ENCODE data around the gene NFATC2.

NFATC2 gene

GRCh38 chr20:51514249-51514648 is 28.3 kb downstream of the NFATC2 start:
- no peak for DNase-seq (ENCODE audit: low read depth)

DNA sequence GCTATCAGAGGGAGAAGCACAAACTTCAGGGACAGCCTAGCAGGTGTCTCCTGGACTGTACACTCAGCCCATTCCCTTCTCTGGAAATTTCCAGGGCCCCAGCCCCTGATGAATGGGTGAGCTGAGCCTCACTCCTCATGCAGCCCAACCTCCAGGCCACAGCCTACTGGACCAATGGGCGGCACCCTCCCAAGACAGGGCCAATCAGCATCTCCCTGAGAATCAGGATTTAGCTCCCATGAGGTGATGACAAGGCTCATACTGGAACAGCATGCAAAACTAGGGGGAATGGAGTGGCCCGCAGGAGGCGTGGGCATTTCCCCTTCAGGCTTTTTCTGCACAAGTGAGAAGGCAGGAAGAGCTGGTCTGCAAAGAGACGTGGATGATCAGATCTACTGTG is 29.0 kb downstream of the NFATC2 start:
- DNase-seq (ENCODE audit: low read depth) = no peak

DNA sequence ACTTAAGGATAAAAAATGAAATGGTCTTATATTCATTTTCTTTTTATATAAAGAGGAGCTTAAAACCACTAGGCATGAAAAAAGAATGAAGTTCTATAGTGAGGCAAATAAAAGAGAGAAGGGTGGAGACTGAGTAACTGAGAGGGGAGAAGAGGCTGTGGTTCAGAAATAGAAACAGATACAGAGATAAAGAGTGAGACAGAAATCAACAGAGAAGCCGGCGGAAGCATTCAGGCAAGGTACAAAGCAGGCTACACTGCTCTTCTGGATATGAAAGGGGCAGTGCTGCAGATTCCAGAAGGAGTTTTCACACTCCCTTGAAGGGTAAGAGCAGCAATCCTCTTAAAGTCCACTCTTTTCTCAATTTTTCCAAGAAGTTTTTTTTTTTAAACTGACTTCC is 29.9 kb downstream of the NFATC2 start:
- DNase-seq (ENCODE audit: low read depth) = no peak

- DNase-seq (ENCODE audit: low read depth) = no peak
Measured at GRCh38 chr20:51511861-51512619, 30.5 kb downstream of the NFATC2 start.

DNA sequence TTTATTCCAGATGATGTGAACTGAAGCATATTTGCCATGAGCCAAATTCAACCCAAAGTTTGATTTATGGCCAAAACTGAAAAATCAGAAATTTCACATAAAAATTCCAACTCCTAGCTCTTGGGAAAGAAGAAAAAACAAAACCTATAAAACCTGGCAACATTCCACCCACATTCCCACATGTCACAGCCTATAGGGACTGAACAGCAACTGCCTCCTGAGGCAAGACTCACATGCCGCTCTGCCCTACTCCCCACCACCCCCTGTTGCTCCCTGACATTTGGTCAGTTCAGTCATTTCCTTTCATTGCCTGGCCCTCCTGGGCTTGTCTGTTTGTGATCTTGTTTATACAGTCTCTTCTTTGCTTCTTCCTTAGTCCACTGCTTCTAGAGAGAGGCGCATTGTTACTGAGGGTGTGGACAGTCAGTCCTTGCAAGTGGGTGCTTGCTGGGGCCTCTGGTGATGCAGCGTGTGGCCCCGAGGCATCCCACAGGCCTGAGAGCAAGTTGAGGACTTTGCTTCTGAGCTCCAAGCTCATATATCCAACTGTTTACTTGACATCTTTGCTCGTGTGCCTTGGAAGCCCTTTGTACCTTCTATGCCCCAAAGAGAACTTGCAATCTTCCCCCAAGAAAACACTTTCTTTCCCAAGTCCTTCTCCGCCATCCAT is 31.4 kb downstream of the NFATC2 start:
- DNase-seq (ENCODE audit: low read depth) = no peak

DNA sequence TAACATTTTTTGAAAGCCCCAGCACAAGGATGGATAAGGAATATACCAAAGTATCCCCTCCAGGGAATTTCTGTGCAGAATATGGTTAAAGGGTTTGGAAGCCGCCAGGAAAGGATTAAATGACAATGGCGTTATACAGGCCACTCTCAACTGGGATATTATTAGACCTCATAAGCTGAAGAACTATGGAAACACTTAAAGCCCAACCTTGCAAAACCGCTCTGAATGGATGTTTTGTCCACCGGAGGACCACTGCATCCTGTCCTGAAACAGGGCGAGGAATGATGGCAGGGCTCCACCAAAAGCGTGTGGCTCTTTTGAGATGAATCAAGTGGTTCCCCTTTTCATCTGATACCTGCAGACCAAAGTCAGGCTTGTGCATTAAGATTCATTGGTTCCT is 32.4 kb downstream of the NFATC2 start:
- DNase-seq (ENCODE audit: low read depth) = no peak

- no peak for DNase-seq (ENCODE audit: low read depth)
Measured at GRCh38 chr20:51509208-51509607, 33.3 kb downstream of the NFATC2 start.

DNA sequence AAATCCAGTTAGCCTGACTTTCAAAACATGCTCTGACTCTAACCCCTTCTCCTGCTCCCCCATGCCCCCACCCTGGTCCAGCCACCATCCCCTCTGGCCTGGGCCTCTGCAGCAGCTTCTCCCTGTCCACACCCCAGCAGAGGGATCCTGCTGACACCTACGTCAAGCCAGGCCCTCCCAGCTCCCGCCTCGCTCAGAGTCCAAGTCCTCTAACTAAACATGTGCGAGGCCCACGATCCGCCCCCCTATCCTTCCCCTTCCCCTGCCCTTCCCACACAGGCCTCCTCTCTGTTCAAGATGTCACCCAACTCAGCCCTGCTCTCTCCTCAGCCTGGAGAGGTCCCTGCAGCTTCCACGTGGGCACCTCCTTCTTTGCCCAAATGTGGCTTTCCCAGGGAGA is 33.7 kb downstream of the NFATC2 start:
- no peak for DNase-seq (ENCODE audit: low read depth)

DNA sequence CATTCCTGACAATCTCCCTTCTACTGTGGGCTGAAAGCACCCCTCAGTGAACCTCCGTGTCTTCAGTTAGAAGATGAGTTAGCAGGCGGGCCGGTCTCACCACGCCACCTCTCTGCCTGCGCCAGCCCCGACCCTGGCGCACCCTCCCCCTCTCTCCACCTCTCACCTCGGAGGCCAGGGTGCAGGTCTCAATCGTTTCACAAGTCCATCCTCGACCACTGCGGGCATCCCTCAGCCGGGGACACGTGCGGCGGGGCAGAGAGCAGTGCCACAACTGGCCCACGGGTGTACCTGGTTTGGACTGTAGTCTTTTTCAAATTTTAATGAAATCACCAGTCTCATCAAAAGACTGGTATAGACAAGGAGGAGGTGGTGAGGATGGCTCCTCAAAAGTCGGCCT is 34.4 kb downstream of the NFATC2 start:
- no peak for DNase-seq (ENCODE audit: low read depth)

DNA sequence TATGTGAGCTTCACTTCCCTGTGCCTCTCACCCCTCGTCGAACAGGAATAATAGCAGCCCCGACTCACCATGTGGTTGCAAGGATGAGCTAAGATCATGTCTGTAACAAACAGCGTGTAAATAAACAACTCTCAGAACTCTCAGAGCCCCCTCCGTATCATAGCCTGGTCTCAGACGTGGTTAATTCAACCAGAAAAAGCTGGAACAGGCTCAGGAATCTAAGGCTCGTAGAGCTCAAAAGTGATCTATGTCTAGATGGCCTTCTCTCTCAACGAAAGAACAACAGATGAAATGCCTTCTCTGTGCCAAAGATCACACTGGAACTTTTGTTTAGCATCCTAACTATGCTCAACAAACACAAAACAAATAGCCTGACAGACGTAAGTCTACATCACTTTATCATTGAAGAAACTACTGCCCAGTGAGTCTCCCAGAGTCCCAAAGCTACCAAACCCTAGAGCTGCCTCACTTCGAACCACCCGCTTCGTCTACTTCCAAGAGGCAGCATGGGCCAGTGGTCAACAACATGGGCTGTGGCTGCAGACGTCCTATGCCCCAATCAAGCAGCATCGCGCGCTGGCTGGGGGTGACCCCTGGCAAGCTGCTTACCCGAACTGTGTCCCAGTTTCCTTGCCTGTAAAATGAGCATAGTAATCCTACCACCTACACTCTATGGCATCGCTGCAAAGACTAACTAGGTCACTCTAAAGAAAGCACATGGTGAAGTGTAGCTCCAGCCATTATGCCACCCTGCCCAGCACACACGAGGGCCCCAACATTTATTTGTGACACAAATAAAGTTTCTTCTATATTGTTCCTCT is 35.1 kb downstream of the NFATC2 start:
- DNase-seq (ENCODE audit: low read depth) = no peak

DNA sequence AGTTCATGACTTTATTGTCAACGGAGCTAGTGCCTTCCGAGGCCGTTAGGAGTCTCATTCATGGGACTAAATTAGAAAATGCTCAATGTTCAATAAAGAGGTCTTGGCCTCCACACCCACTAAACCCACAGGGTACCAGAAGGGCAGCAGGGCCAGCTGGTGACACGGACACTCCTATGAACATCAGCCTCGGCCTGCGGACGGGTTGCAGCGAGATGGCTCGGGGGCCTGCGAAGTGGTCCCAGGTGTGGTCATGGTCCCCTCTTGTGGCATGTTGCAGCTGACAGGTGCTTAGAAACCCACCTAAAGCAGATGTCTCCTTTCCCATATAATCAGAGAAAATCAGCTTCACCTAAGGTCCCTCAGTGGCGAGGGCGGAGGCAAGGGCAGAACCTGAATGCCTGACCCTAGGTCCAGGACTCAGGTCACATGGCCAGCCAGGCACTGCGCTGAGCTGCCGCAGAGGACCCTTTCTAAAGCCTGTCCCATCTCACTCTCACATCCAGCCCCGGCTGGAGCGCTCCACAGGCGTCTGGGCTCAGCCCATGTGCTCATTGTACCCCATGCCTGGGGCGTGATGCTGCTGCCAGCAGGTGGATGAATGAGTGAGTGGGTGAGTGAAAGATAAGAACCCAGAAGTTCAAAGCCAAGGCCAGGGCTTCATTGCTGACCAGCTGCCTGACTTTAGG is 35.8 kb downstream of the NFATC2 start:
- no peak for DNase-seq (ENCODE audit: low read depth)

DNA sequence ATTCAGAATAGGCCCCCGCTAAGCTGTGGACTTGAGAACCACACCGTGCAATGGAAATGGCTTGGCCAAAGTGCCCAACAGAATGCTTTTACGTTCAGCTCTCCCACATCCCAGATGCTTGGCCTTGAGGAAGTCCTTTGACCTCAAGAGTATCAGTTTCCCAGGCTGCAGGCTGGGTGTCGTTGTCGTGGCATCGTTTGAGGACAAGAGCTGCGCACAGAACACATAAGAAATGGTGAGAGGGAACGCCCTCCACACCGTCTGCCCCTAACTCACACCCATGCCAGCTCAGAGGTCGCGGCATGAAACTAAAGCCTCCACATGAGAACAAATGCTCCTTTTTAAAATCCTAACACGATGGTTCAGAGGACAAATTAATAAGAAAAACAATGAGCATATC is 37.0 kb downstream of the NFATC2 start:
- DNase-seq (ENCODE audit: low read depth) = no peak

DNA sequence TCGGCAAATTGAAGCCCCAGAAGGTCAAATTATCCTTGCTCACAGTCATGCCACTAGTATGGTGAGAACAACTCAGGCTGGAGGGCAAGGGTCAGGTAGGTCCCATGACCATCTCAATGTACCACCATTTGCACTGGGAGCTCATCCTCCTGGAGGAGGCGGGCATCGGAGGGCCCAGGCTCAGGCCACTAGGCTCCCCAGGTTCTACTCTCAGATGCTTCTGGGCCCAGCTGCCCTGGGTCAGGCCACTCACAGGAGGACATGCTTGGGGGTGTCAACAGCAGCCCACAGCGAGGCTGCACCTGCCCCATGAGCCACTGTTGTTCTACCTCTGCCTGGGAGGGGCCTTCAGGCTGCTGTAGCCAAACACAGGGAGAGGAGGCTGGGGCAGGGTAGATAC is 39.1 kb downstream of the NFATC2 start:
- DNase-seq (ENCODE audit: low read depth) = no peak

GRCh38 chr20:51500936-51501335 is 41.6 kb downstream of the NFATC2 start:
- DNase-seq (ENCODE audit: low read depth) = peak; percentile 23

GRCh38 chr20:51500311-51500710 is 42.2 kb downstream of the NFATC2 start:
- DNase-seq (ENCODE audit: low read depth) = no peak

GRCh38 chr20:51498765-51499540 is 43.6 kb downstream of the NFATC2 start:
- no peak for DNase-seq (ENCODE audit: low read depth)

DNA sequence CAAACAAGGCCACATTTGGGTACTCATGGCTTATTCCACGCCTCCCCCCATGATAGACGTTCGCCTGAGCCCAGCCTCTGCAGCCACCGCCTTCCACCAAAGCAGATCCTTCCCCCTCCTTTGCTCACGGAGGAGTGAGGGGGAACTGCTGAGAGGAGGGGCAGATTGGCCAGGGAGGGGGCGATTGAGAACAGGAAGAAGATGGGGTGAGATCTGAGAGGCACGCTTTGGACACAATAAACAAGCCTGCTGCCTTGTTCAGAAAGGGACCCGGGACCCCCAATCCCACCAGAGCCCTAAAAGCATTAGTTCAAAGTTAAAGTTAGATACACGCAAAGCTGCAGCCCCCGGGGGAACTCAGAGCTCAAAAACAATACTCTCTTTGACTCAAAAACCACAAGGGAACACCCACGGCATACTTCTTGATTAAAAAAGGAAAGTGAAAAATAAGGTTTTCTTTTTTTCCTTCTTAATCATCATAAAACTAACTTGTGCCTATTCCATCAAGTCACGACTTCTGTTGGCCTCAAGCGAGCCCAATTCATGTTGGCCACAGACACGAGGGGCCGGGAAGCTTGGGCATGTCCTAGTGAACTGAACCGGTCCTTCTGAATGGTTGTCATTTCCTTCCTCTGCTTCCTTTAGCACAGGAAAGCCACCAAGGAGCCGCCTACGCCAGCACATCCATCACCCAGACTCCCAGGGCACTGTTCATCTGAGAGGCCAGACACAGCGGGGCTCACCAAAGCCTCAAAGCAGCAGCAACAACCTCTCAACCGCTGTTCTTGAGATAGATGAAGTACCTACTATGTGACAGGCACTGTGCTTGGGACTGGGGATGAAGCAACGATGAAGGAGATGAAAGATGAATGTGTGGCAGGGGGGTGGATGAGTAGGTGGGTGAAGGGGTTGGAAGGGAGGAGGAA is 44.7 kb downstream of the NFATC2 start:
- DNase-seq (ENCODE audit: low read depth) = peak; percentile 27

DNA sequence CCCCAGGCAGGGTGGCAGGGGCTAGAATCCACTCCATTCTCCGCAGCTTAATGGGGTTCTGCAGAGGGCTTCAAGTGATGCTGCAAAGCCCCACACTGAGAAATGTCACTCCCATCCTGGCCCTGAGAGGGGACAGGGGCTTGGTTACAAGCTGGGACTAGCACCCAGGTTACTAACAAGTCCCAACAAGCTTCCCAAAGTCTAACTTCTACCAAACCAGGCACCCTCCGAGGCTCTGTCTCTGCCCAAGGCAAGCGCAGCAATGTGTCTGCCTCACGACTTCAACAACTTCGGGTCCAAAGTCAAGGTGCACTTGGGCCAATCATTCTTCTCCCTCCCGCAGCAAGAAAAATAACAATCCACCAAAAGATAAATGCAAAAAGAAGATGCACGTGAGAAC is 45.6 kb downstream of the NFATC2 start:
- DNase-seq (ENCODE audit: low read depth) = no peak

DNA sequence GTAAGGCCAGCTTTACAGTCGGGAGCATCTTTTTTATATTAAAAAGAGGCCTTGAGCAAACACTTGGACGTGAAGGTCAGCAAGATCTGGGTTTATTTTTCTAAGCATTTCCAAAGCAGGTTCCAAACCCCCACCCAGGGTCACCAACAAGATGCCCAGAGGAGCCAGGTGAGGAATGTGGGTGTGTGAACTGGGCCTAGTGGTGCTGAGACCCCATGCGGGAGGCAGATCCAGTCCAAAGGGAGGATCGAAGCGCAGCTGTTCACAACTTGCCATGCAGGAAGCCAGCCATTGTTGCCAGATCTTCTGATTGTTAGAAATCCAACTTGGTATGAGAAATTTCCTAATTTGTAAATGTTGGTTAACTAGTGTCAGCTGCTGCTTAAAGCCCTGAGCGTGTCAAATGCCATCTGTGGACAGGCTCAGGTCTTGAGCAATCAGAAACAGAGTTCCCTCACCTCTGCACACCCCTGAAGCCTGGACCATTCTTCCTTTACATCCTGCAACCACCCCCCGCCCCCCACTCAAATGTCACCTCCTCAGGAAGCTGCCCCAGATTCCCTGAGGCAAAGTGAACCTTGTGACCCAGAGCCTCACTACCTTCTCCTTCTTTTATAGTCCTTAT is 46.5 kb downstream of the NFATC2 start:
- no peak for DNase-seq (ENCODE audit: low read depth)

- no peak for DNase-seq (ENCODE audit: low read depth)
Measured at GRCh38 chr20:51495291-51495690, 47.2 kb downstream of the NFATC2 start.
